ENCODE measurements around the gene CCNJ.

CCNJ gene

DNA sequence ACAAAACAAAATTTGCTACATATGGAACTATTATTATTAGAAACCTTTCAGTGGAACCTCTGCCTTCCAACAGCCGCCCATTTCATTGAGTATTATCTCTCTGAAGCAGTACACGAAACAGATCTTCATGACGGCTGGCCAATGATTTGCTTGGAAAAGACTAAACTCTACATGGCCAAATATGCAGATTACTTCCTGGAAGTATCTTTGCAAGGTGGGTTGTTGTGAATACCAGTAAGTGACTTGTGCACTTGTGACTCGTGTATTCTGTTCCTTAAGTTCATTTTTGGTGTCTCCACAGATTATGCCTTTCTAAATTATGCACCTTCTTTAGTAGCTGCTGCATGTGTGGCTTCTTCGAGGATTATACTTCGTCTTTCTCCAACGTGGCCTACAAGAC, 13.4 kb downstream of the CCNJ start:
- no peak for DNase-seq (ENCODE audit: low read depth)

DNA sequence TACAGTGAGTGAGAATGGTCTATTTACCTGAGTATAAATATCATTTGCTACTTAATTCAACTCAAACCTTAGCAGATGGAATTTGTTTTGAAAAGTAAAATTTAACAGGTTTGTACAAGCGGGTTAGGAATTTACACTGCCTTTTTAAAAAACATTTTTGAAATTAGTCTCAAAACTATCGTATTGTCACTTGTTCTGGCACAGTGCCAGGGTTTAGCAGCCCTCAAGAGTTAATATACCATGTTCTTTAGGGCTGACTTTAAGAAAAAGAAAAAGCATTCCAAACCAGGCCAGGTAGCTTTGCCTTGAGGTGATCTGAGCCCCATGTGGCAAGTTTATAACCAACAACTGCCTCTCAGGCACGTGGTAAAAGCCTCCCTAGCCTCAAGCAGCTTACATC, 17.8 kb downstream of the CCNJ start:
- DNase-seq (ENCODE audit: low read depth), result no peak

DNA sequence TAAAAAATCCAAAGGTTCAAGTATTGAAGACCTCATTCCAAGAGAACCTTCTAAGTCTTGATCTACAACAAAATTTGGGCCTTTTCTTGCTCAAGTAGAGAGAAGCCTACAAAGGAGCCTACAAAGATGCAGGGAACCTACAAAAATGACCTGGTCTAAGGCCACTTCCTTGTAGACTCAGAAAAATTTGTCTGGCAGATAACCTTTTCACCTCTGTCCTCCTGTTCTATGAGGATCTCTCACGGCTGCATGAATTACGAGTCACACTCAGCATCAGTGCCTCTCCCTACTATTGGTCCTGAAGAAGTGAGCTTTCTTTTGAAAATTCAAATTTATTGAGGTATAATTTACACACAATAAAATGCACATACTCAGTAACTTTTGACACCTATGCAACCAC, 29.3 kb downstream of the CCNJ start:
- peak; percentile 28 for DNase-seq (ENCODE audit: low read depth)

DNA sequence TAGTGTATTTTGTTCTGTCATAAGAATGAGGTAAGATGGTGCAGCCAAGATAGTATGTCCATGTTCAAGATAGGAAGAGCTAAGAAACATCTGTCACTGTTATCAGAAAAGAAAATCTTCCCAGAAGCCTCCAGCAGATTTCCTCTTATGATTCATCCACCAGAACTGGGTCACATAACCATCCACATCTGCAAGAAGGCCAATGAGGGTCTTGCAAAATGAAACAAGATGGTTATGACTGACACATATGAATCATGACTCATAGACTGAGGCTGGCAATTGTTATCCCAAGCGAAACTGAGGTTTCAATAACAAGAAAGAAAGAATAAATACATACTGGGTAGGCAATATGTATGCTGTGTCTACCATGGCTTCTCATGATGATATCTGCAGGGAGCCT, 30.3 kb downstream of the CCNJ start:
- peak; percentile 97 for DNase-seq (ENCODE audit: low read depth)

DNA sequence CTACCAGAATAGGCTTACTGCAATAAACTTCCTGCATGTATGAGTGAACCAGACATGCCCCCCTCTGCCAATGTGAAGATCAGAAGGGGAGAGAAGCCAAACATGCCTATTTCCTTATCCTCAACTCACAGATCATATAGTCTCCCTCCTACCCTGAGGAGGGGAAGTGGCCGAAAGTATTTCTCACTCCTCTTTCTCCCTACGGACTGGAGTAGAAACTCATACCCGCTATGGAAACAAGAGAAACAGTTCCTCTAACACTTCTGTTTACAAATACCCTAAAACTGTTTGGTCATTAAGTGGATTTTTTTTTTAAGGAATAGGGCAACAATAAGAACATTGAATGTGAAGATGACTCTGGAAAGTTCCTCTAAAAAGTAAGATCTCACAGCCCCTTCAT, 31.4 kb downstream of the CCNJ start:
- DNase-seq (ENCODE audit: low read depth), result no peak

DNA sequence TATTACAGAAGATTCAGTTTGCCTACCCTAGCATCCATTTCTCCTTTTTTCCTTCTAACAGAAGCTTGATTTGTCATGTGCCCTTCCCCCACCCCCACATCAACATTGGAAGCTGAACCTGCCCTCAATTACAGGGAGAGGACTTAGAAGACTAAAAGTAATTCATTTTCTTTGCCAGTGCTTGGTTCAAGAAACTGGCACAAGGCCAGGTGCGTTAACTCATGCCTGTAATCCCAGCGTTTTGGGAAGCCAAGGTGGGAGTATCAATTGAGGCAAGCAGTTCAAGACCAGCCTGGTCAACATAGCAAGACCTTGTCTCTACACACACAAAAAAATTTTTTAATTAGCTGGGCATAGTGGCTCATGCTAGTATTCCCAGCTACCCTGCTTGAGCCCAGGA, 32.6 kb downstream of the CCNJ start:
- DNase-seq (ENCODE audit: low read depth), result no peak

DNA sequence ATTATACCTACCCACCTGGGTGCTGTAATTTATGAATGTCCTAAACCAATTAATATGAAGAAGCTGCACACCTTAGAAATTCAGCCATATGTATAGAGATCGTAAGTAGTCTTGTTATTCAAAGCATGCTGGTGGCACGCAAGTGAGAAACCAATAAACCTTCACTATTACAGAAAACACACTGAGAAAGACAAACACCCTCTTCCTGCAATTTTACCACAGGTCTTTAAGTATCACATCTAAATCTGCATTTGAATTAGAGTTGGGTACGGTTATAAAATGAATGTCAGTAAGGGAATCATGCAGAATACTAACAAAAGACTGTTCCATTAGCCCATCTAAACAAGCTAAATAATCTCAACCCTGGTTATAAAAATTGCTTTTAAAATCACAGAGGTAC, 33.8 kb downstream of the CCNJ start:
- DNase-seq (ENCODE audit: low read depth), result no peak

DNA sequence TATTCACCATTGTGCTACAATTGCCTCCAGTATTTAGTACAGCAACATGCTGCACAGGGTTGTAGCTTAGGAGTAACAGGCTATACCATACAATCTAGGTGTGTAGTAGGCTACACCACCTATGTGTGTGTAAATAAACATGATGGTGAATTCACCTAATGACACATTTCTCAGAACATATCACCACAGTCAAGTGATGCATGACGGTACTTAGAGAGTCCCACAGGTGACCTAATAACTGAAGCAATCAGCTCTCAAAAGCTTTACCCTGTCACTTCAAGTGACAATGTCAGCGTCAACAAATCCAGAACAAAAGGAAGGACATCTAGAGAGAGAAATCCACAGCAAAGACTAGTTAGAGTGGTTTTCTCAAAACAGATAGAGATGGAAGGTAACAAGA, 38.8 kb downstream of the CCNJ start:
- DNase-seq (ENCODE audit: low read depth), result no peak

DNA sequence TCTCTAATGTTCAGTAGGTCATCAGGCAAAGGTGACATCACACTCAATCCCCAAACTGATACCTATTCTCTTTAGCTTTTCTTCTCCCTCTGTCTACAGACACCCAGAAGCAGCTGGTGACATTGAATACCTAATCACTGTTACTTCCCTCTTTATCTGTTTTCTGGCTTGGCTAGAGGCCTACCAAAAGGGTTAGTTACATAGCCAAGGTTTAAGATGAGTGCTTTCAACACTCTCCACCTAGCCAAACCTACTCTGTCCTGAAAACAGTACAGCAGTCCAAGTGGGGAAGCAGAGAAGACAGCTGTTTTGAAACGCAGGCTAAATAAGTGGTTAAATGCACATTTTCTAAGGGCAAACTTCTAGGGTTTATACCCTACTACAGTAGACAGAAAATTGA, 39.4 kb downstream of the CCNJ start:
- DNase-seq (ENCODE audit: low read depth), result no peak

DNA sequence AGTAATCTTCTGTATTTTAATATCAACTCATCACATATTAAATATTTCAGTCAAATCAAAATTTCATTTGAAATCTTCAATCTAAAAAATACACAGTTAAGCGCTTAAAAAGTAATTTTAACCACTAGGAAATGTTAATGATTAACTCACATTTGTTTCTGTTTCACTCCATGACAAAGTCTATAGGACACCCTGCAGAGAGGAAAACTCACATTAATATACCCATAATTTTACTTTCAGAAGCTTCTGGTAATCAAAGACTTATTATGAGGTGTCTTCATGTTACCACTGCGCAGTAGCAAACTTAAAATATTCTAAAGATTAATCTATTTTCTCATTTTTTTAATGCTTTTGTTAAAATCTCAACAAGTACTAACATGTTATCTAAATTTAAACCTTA, 45.7 kb downstream of the CCNJ start:
- DNase-seq (ENCODE audit: low read depth), result no peak

DNA sequence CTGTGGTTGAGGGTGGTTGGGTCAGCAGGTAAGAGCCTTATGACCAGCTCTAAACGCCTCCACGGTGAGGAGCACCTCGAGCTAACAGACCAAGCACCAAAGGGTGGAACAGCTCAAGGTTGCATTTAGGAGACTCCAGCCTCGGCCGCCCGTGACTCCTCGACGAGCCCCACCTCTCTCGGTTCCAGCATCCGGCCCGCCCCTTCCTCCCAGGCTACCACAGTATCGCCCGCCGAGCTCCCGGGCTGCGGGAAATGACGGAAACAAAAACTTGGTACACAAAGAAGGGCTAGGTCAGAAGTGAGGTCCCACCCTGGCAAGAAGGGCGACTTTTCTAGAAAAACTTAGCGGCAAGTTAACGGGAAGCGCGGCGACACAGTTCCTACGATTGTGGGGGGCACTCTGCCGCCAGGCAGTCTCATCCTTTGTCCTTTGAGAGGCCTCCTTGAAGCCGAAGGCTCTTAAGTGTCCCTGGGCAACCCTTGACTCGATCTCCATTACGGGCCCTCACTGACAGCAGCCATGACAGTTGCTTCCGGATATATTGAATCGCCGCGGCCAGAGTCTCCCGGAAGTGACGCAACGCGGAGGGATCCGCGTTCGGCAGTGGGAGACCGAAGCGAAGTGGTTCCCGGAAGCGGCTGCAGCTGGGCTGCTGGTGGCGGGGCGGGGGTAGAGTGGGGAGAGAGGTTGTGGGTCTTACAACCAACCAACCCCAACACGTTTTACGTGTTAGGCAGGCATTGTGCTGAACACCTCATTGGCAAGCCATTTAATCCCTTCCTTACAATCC, 46.5 kb downstream of the CCNJ start:
- DNase-seq (ENCODE audit: low read depth), result peak; percentile 97

DNA sequence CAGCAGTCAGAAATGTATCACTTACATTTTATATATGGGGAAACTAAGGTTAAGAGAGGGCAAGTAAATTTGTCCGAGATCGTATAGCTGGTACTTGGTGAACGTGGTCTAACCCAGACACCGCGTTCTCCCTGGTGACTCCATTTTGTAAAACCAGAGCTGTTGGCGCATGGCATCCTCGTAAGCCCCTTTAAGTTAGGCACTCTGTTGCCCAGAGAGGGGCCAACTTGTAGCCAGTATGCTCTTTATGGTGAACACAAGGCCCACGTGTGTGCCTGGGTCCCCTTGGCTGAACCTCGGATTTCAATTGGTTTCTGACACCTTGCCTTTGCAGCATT, 47.0 kb downstream of the CCNJ start:
- no peak for DNase-seq (ENCODE audit: low read depth)

DNA sequence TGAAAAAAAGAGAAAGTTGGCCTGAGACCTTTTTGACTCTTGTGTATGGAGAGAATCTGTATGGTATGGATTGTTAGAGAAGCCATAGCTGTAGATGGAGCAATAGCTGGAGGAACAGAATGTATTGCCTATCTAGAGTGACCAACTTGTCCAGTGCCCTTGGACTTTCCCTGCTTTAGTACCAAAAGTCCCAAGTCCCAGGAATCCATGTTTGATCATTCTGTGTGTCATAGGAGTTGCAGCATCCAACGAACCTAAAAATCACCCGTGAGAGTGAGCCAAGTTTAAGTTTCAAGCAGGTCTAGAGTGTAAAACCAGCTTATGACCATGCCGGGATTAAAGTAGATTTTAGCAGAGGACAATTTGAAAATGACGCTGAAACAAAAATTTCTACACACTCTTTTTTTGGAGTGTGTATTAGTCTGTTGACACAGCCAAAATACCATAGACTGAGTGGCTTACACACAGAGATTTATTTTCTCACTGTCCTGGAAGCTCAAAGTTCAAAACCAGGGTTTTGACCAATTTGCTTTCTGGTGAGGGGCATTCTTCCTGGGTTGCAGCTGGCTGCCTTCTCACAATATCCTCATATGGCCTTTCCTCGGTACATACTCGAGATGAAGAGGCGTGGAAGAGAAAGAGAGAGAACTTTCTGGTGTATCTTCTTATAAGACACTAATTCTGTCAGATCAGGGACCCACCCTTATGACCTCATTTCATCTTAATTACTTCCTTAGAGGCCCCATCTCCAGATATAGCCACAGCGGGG, 49.8 kb downstream of the CCNJ start:
- no peak for DNase-seq (ENCODE audit: low read depth)

DNA sequence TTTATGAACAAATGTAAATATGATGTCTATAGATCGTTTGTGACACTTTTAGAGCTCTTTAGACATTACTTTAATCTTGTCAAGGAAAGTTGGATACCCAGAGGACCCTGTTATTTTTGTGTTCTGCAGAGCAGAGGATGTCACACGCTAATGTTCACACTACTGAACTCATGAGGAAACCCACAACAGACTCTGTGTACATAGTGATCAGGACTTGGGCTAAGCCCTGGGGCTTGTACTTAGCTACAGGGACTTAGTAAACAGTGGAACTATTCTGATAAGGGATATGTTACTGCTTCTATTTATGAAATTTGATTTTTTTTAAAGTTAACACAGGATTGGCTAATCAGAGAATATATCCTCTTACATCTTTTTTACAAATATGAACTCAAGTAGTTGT, 50.6 kb downstream of the CCNJ start:
- no peak for DNase-seq (ENCODE audit: low read depth)

DNA sequence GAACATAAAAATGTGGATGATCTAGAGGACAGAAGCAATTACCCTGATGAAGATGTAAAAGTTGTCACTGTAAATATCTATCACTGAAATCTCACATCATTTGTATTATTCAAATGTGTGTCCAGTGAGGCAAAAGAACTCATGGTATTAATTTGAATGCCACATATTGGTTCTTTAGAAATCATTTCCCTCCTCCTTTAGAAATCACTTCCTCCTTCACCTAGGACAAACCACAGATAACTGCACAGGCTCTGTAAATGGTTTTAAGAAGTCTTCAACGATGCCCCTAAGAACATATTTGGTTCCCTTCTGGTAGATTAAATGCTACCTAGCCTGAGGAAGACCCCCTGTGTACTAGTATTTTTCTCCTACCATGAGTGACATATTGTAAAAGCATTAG, 53.6 kb downstream of the CCNJ start:
- DNase-seq (ENCODE audit: low read depth), result no peak

DNA sequence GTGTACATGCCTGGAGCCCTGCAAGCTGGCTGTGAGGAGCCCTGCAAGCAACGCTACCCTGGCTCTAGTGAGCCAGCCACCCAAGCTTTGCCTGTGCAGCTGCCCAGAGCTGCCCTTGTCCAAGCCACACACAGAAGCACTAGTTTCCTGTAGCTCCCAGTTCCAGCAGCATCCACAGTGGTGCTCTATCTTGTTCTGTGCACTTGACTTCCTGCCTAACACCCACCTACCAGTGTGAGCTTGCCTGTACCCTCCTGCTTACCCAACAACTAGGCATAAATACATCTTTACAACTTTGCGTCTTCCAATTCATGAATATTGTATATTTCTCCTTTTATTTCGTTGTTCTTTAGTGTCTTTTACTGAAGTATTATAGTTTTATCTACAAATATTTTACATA, 54.5 kb downstream of the CCNJ start:
- DNase-seq (ENCODE audit: low read depth), result no peak

DNA sequence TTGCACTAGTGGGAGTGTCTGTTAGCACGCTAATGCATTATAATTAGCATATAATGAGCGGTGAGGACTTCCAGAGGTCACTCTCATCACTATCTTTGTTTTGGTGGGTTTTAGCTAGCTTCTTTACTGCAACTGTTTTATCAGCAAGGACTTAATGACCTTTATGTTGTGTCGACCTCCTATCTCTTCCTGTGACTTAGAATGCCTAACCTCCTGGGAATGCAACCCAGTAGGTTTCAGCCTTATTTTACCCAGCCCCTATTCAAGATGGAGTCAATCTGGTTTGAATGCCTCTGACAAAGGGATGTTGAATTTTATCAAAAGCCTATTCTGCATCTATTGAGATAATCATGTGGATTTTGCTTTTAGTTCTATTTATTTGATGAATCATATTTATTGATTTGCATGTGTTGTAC, 64.2 kb downstream of the CCNJ start:
- no peak for DNase-seq (ENCODE audit: low read depth)
